GM23338 (cell line): Measurements from ENCODE around the gene LMBR1. TPM values are rescaled to one million over a fixed set of nuclear protein-coding genes. Genes with fewer than 3 reads are reported as not detected.

Source experiments
- CREB1 ChIP-seq: fragments of 250-450 bp; sonication (Bioruptor Pico); IDR thresholded peaks from 2 replicates; pipeline ENCODE4 v1.5.0; 2020; ENCODE audit warnings: low read depth, mild to moderate bottlenecking, moderate library complexity
- CTCF ChIP-seq, 2 experiments: fragments of 200-600 bp in 1 of 2; sonication (generic) in 1 of 2; conservative IDR thresholded peaks; 2 replicates each; pipeline versions ENCODE4 v1.5.1 to v1.6.1; 2016 to 2017; ENCODE audit warnings: antibody characterized with exemption in 2 of 2, low read depth in 2 of 2, mild to moderate bottlenecking in 2 of 2, moderate library complexity in 1 of 2
- EZH2 ChIP-seq: fragments of 200-600 bp; sonication (generic); IDR thresholded peaks from one replicate; pipeline ENCODE4 v1.8.0; 2017; ENCODE audit warnings: antibody characterized with exemption, mild to moderate bottlenecking, low read depth; ENCODE audit not compliant: unreplicated experiment
- EZH2phosphoT487 ChIP-seq: fragments of 200-600 bp; sonication (generic); IDR thresholded peaks from one replicate; pipeline ENCODE4 v1.8.1; 2018; ENCODE audit warnings: antibody characterized with exemption; ENCODE audit not compliant: unreplicated experiment
- NANOG ChIP-seq: IDR thresholded peaks from 2 replicates; pipeline ENCODE4 v1.6.1; 2016; ENCODE audit warnings: antibody characterized with exemption, borderline replicate concordance
- POLR2AphosphoS5 ChIP-seq: IDR thresholded peaks from 2 replicates; pipeline ENCODE4 v1.6.1; 2016; ENCODE audit warnings: antibody characterized with exemption, low read depth
- REST ChIP-seq: IDR thresholded peaks from one replicate; pipeline ENCODE4 v1.6.1; 2018; ENCODE audit warnings: antibody characterized with exemption; ENCODE audit not compliant: unreplicated experiment
- STAT1 ChIP-seq: IDR thresholded peaks from one replicate; pipeline ENCODE4 v1.6.1; 2016; ENCODE audit warnings: antibody characterized with exemption; ENCODE audit not compliant: unreplicated experiment
- ZNF331 ChIP-seq: fragments of 250-450 bp; sonication (Bioruptor Pico); IDR thresholded peaks from 2 replicates; pipeline ENCODE4 v1.5.0; 2020; ENCODE audit warnings: low read depth, mild to moderate bottlenecking, moderate library complexity
- ZNF462 ChIP-seq: fragments of 250-450 bp; sonication (Bioruptor Pico); IDR thresholded peaks from 2 replicates; pipeline ENCODE4 v1.5.0; 2020; ENCODE audit warnings: mild to moderate bottlenecking, moderate library complexity
- polyA plus RNA-seq: library from polyadenylated mRNA; unstranded; fragments of >200 nt; fragmentation: Nextera tagmentation; extraction: Ambion mirVana; gene quantifications from 2 replicates; pipeline ENCODE4 v1.2.1, GENCODE V29; 2016
- total RNA-seq: library from RNA; depleted of rRNA; stranded (reverse); fragments of >200 nt; shearing (Covaris generic); gene quantifications from 2 replicates; pipeline ENCODE4 v1.2.3, GENCODE V29; 2014

Gene LMBR1
- total and polyA plus RNA-seq, 2 experiments from 2014 or later: 21.8 to 90.1 TPM

GRCh38 chr7:156781972-156782371 is 111.0 kb downstream of the LMBR1 start (continued):
- TF ChIP-seq ZNF462 (CRISPR knock-in tag) (no peak), REST (no peak), EZH2 (no peak), POLR2AphosphoS5 (no peak), EZH2phosphoT487 (no peak), CTCF (conservative IDR thresholded peaks at IDR 0.05; ENCODE audit: low read depth in 2 of 2) (no peak), NANOG (no peak), STAT1 (no peak), CREB1 (CRISPR knock-in tag) (no peak), ZNF331 (no peak)
